Neural crest cell (in vitro differentiated cells): ENCODE measurements around the gene SSBP3. TPM values are rescaled to one million over a fixed set of nuclear protein-coding genes. Genes with fewer than 3 reads are reported as not detected.

Experiments used
- DNase-seq: peaks from one replicate; pipeline ENCODE4 v3.0.0; 2021; ENCODE audit warnings: low read depth, mixed read lengths, low spot score
- H3K27ac Mint-ChIP-seq: one replicate; pipeline ENCODE4 v1.8.0; 2021; ENCODE audit warnings: mild to moderate bottlenecking, mixed read lengths; ENCODE audit not compliant: unreplicated experiment
- H3K27me3 Mint-ChIP-seq: 2 replicates; pipeline ENCODE4 v1.8.0; 2021; ENCODE audit warnings: low read depth, mild to moderate bottlenecking, mixed read lengths
- H3K36me3 Mint-ChIP-seq: 2 replicates; pipeline ENCODE4 v1.8.0; 2021; ENCODE audit warnings: low read depth, mild to moderate bottlenecking, mixed read lengths
- H3K4me1 Mint-ChIP-seq: 2 replicates; pipeline ENCODE4 v1.8.0; 2021; ENCODE audit warnings: mixed read lengths
- H3K4me3 Mint-ChIP-seq: one replicate; pipeline ENCODE4 v1.8.0; 2021; ENCODE audit warnings: mild to moderate bottlenecking, mixed read lengths
- H3K9me3 Mint-ChIP-seq: 2 replicates; pipeline ENCODE4 v1.8.0; 2021; ENCODE audit warnings: mixed read lengths
- CTCF ChIP-seq: fragments of 200-600 bp; sonication (generic); conservative IDR thresholded peaks from 2 replicates; pipeline ENCODE4 v1.5.0; 2021; ENCODE audit warnings: antibody characterized with exemption, mild to moderate bottlenecking
- total RNA-seq: library from RNA; stranded (reverse); gene quantifications from 2 replicates; pipeline ENCODE4 v1.2.1, GENCODE V29; 2021

Gene SSBP3
- total RNA-seq, 1 donor from 2014 or later = 94.3 TPM

GRCh38 chr1:54345116-54345515 is 61.1 kb downstream of the SSBP3 start:
- TF ChIP-seq CTCF = no peak
- H3K4me3 Mint-ChIP-seq = no peak overlapping the region
- DNase-seq = no peak
- no peak overlapping the region for H3K27ac Mint-ChIP-seq
- no peaks in the 10 kb centered on the region for H3K36me3 Mint-ChIP-seq
- no peaks in the 10 kb centered on the region for H3K9me3 Mint-ChIP-seq
- no peaks in the 10 kb centered on the region for H3K27me3 Mint-ChIP-seq
- H3K4me1 Mint-ChIP-seq = peaks cover 33% of the 10 kb centered on the region

GRCh38 chr1:54342742-54343687 is 63.2 kb downstream of the SSBP3 start:
- Mint-ChIP-seq H3K27me3 (no peaks in the 10 kb centered on the region), H3K9me3 (no peaks in the 10 kb centered on the region), H3K27ac (peak overlapping the region; percentile 63), H3K4me3 (no peak overlapping the region), H3K4me1 (peaks cover 38% of the 10 kb centered on the region), H3K36me3 (no peaks in the 10 kb centered on the region)
- DNase-seq = no peak
- TF ChIP-seq CTCF = no peak

GRCh38 chr1:54342288-54342687 is 63.9 kb downstream of the SSBP3 start:
- no peak for DNase-seq
- peaks cover 33% of the 10 kb centered on the region for H3K4me1 Mint-ChIP-seq
- H3K4me3 Mint-ChIP-seq = no peak overlapping the region

GRCh38 chr1:54341763-54342162 is 64.4 kb downstream of the SSBP3 start:
- peaks cover 33% of the 10 kb centered on the region for H3K4me1 Mint-ChIP-seq
- H3K27ac Mint-ChIP-seq = no peak overlapping the region
- no peak for TF ChIP-seq CTCF
- DNase-seq = no peak
- no peaks in the 10 kb centered on the region for H3K36me3 Mint-ChIP-seq
- H3K4me3 Mint-ChIP-seq = no peak overlapping the region
- no peaks in the 10 kb centered on the region for H3K9me3 Mint-ChIP-seq
- H3K27me3 Mint-ChIP-seq = no peaks in the 10 kb centered on the region

More at GRCh38 chr1:54342288-54342687, 63.9 kb downstream of the SSBP3 start:
- Mint-ChIP-seq H3K36me3 (no peaks in the 10 kb centered on the region), H3K27ac (no peak overlapping the region), H3K27me3 (no peaks in the 10 kb centered on the region), H3K9me3 (no peaks in the 10 kb centered on the region)
- TF ChIP-seq CTCF = no peak

GRCh38 chr1:54340878-54341277 is 65.3 kb downstream of the SSBP3 start:
- H3K4me3 Mint-ChIP-seq = no peak overlapping the region
- no peak for TF ChIP-seq CTCF
- no peaks in the 10 kb centered on the region for H3K27me3 Mint-ChIP-seq
- peaks cover 41% of the 10 kb centered on the region for H3K4me1 Mint-ChIP-seq
- no peak for DNase-seq
- no peaks in the 10 kb centered on the region for H3K36me3 Mint-ChIP-seq
- H3K27ac Mint-ChIP-seq = no peak overlapping the region
- H3K9me3 Mint-ChIP-seq = no peaks in the 10 kb centered on the region
